ENCODE data around the gene MAPKBP1.
"Not testable (repeated sequence)": the region's sequence is repeated elsewhere in the genome, so short reads cannot be mapped to it uniquely, and the experiment has no call there.

Gene MAPKBP1

GRCh38 chr15:41825572-41826535 is 51.6 kb downstream of the MAPKBP1 start:
- no peak for DNase-seq (ENCODE audit: low read depth)

- no peak for DNase-seq (ENCODE audit: low read depth)
These were observed 53.1 kb downstream of the MAPKBP1 start for GRCh38 chr15:41827290-41827879.

GRCh38 chr15:41827880-41828806 is 53.9 kb downstream of the MAPKBP1 start, which contains the start of gene JMJD7:
Gene JMJD7, plus strand, starts transcription at chr15:41828092. Its CDS starts 33 bp downstream, at chr15:41828125.
- peak; percentile 87 for DNase-seq (ENCODE audit: low read depth)

- DNase-seq (ENCODE audit: low read depth): peak; percentile 24
These were observed 54.5 kb downstream of the MAPKBP1 start for GRCh38 chr15:41828807-41829141.

- DNase-seq (ENCODE audit: low read depth): no peak
These were observed 55.8 kb downstream of the MAPKBP1 start for GRCh38 chr15:41829959-41830646.

GRCh38 chr15:41831291-41831690 is 57.0 kb downstream of the MAPKBP1 start:
- not testable (repeated sequence) for DNase-seq (ENCODE audit: low read depth)

- DNase-seq (ENCODE audit: low read depth): no peak
These were observed 57.9 kb downstream of the MAPKBP1 start for GRCh38 chr15:41832208-41832607.

GRCh38 chr15:41832875-41833274 is 58.6 kb downstream of the MAPKBP1 start:
- DNase-seq (ENCODE audit: low read depth): no peak

GRCh38 chr15:41834096-41834495 is 59.8 kb downstream of the MAPKBP1 start:
- no peak for DNase-seq (ENCODE audit: low read depth)

- DNase-seq (ENCODE audit: low read depth): peak; percentile 25
These were observed 61.8 kb downstream of the MAPKBP1 start for GRCh38 chr15:41836073-41836472.

- no peak for DNase-seq (ENCODE audit: low read depth)
These were observed 62.6 kb downstream of the MAPKBP1 start for GRCh38 chr15:41836713-41837454.

- DNase-seq (ENCODE audit: low read depth): no peak
These were observed 64.2 kb downstream of the MAPKBP1 start, which contains the start of gene PLA2G4B for GRCh38 chr15:41838400-41838897. Gene PLA2G4B, plus strand, starts transcription at chr15:41838847. Its CDS starts 67 bp downstream, at chr15:41838914.

- no peak for DNase-seq (ENCODE audit: low read depth)
These were observed 65.7 kb downstream of the MAPKBP1 start for GRCh38 chr15:41839781-41840491.

- no peak for DNase-seq (ENCODE audit: low read depth)
These were observed 66.4 kb downstream of the MAPKBP1 start for GRCh38 chr15:41840673-41841072.

GRCh38 chr15:41841131-41841530 is 66.8 kb downstream of the MAPKBP1 start:
- no peak for DNase-seq (ENCODE audit: low read depth)

- no peak for DNase-seq (ENCODE audit: low read depth)
These were observed 67.9 kb downstream of the MAPKBP1 start for GRCh38 chr15:41842229-41842628.

- DNase-seq (ENCODE audit: low read depth): no peak
These were observed 69.3 kb downstream of the MAPKBP1 start for GRCh38 chr15:41843571-41843970.

- no peak for DNase-seq (ENCODE audit: low read depth)
These were observed 70.5 kb downstream of the MAPKBP1 start for GRCh38 chr15:41844814-41845213.

- DNase-seq (ENCODE audit: low read depth): no peak
These were observed 72.9 kb downstream of the MAPKBP1 start for GRCh38 chr15:41847206-41847605.

- DNase-seq (ENCODE audit: low read depth): no peak
These were observed 73.7 kb downstream of the MAPKBP1 start for GRCh38 chr15:41847981-41848380.

Measured in EH (cell line).